GM23338 (cell line): ENCODE measurements around the gene PDLIM5. TPM values are rescaled to one million over a fixed set of nuclear protein-coding genes. Genes with fewer than 3 reads are reported as not detected.

Experiments
- ATAC-seq: fragments of 200-7000 bp; cut with Tn5 transposase; 3 replicates; pipeline ENCODE4 v1.9.1; 2020
- DNase-seq: peaks from one replicate; pipeline ENCODE4 v3.0.0-alpha.2; 2015; ENCODE audit warnings: low spot score
- H2AFZ ChIP-seq: fragments of 200-600 bp; sonication (generic); 2 replicates; pipeline ENCODE4 v1.8.0; 2016; ENCODE audit warnings: antibody characterized with exemption, mild to moderate bottlenecking, moderate library complexity
- H3F3A ChIP-seq: fragments of 200-600 bp; sonication (generic); replicated peaks from 2 replicates; pipeline ENCODE4 v1.8.0; 2017; ENCODE audit warnings: antibody characterized with exemption, mixed run types, low read depth
- H3K27ac ChIP-seq: fragments of 200-600 bp; sonication (generic); 2 replicates; pipeline ENCODE4 v1.6.1; 2016; ENCODE audit warnings: low read depth
- H3K27me3 ChIP-seq: fragments of 200-600 bp; sonication (generic); 2 replicates; pipeline ENCODE4 v1.8.0; 2016; ENCODE audit warnings: mild to moderate bottlenecking, mixed run types, moderate library complexity; ENCODE audit not compliant: insufficient read depth
- H3K36me3 ChIP-seq: fragments of 200-600 bp; sonication (generic); 2 replicates; pipeline ENCODE4 v1.8.0; 2016; ENCODE audit warnings: mild to moderate bottlenecking; ENCODE audit not compliant: insufficient read depth
- H3K4me1 ChIP-seq: fragments of 200-600 bp; sonication (generic); 2 replicates; pipeline ENCODE4 v1.8.0; 2016; ENCODE audit warnings: mild to moderate bottlenecking, moderate library complexity; ENCODE audit not compliant: insufficient read depth
- H3K4me2 ChIP-seq: fragments of 200-600 bp; sonication (generic); 2 replicates; pipeline ENCODE4 v1.7.1; 2017; ENCODE audit warnings: mixed run types
- H3K4me3 ChIP-seq: fragments of 200-600 bp; sonication (generic); 2 replicates; pipeline ENCODE4 v1.6.1; 2016; ENCODE audit warnings: mixed run types
- H3K79me2 ChIP-seq: fragments of 200-600 bp; sonication (generic); replicated peaks from 2 replicates; pipeline ENCODE4 v1.8.0; 2017; ENCODE audit warnings: mild to moderate bottlenecking; ENCODE audit not compliant: insufficient read depth
- H3K9me2 ChIP-seq: fragments of 200-600 bp; sonication (generic); 2 replicates; pipeline ENCODE4 v1.8.0; 2017; ENCODE audit not compliant: insufficient read depth
- H4K20me1 ChIP-seq: fragments of 200-600 bp; sonication (generic); replicated peaks from 2 replicates; pipeline ENCODE4 v1.8.0; 2017; ENCODE audit warnings: mild to moderate bottlenecking; ENCODE audit not compliant: insufficient read depth
- H3K27ac Mint-ChIP-seq: 2 replicates; pipeline ENCODE4 v1.8.0; 2020; ENCODE audit warnings: inconsistent platforms, mild to moderate bottlenecking, moderate library complexity, mixed read lengths
- H3K27me3 Mint-ChIP-seq: 3 replicates; pipeline ENCODE4 v1.8.0; 2022; ENCODE audit warnings: low read depth, mild to moderate bottlenecking, moderate library complexity, mixed read lengths, inconsistent platforms; ENCODE audit not compliant: insufficient read depth, poor library complexity
- H3K36me3 Mint-ChIP-seq: 3 replicates; pipeline ENCODE4 v1.8.0; 2021; ENCODE audit warnings: low read depth, mild to moderate bottlenecking, inconsistent platforms, moderate library complexity, mixed read lengths
- H3K4me1 Mint-ChIP-seq: 3 replicates; pipeline ENCODE4 v1.8.0; 2020; ENCODE audit warnings: mild to moderate bottlenecking, inconsistent platforms, mixed read lengths
- H3K4me3 Mint-ChIP-seq: 3 replicates; pipeline ENCODE4 v1.8.0; 2021; ENCODE audit warnings: moderate library complexity, mild to moderate bottlenecking, inconsistent platforms, mixed read lengths
- H3K9me3 Mint-ChIP-seq: 3 replicates; pipeline ENCODE4 v1.8.0; 2020; ENCODE audit warnings: moderate library complexity, mild to moderate bottlenecking, inconsistent platforms, mixed read lengths
- CREB1 ChIP-seq: fragments of 250-450 bp; sonication (Bioruptor Pico); IDR thresholded peaks from 2 replicates; pipeline ENCODE4 v1.5.0; 2020; ENCODE audit warnings: low read depth, mild to moderate bottlenecking, moderate library complexity
- CTCF ChIP-seq, 2 experiments: fragments of 200-600 bp in 1 of 2; sonication (generic) in 1 of 2; conservative IDR thresholded peaks; 2 replicates each; pipeline versions ENCODE4 v1.5.1 to v1.6.1; 2016 to 2017; ENCODE audit warnings: antibody characterized with exemption in 2 of 2, low read depth in 2 of 2, mild to moderate bottlenecking in 2 of 2, moderate library complexity in 1 of 2
- ETS1 ChIP-seq: IDR thresholded peaks from 2 replicates; pipeline ENCODE4 v1.6.1; 2016; ENCODE audit warnings: antibody characterized with exemption
- EZH2 ChIP-seq: fragments of 200-600 bp; sonication (generic); IDR thresholded peaks from one replicate; pipeline ENCODE4 v1.8.0; 2017; ENCODE audit warnings: antibody characterized with exemption, mild to moderate bottlenecking, low read depth; ENCODE audit not compliant: unreplicated experiment
- EZH2phosphoT487 ChIP-seq: fragments of 200-600 bp; sonication (generic); IDR thresholded peaks from one replicate; pipeline ENCODE4 v1.8.1; 2018; ENCODE audit warnings: antibody characterized with exemption; ENCODE audit not compliant: unreplicated experiment
- JUNB ChIP-seq: IDR thresholded peaks from one replicate; pipeline ENCODE4 v1.6.1; 2016; ENCODE audit warnings: antibody characterized with exemption; ENCODE audit not compliant: unreplicated experiment
- NANOG ChIP-seq: IDR thresholded peaks from 2 replicates; pipeline ENCODE4 v1.6.1; 2016; ENCODE audit warnings: antibody characterized with exemption, borderline replicate concordance
- REST ChIP-seq: IDR thresholded peaks from one replicate; pipeline ENCODE4 v1.6.1; 2018; ENCODE audit warnings: antibody characterized with exemption; ENCODE audit not compliant: unreplicated experiment
- STAT1 ChIP-seq: IDR thresholded peaks from one replicate; pipeline ENCODE4 v1.6.1; 2016; ENCODE audit warnings: antibody characterized with exemption; ENCODE audit not compliant: unreplicated experiment
- polyA plus RNA-seq: library from polyadenylated mRNA; unstranded; fragments of >200 nt; fragmentation: Nextera tagmentation; extraction: Ambion mirVana; gene quantifications from 2 replicates; pipeline ENCODE4 v1.2.1, GENCODE V29; 2016
- total RNA-seq: library from RNA; depleted of rRNA; stranded (reverse); fragments of >200 nt; shearing (Covaris generic); gene quantifications from 2 replicates; pipeline ENCODE4 v1.2.3, GENCODE V29; 2014
- TF ChIP-seq, protein P1 (sequence below): fragments of 250-450 bp; sonication (Bioruptor Pico); IDR thresholded peaks from 2 replicates; pipeline ENCODE4 v1.5.0; 2020; ENCODE audit warnings: mild to moderate bottlenecking, moderate library complexity

PDLIM5 gene
- total and polyA plus RNA-seq, 2 experiments from 2014 or later, result 45.2 to 53.0 TPM

- TF ChIP-seq EZH2 (no peak), CREB1 (no peak), EZH2phosphoT487 (no peak), JUNB (no peak)
Measured at GRCh38 chr4:94434505-94434904, 17.2 kb upstream of the PDLIM5 start (continued).

DNA sequence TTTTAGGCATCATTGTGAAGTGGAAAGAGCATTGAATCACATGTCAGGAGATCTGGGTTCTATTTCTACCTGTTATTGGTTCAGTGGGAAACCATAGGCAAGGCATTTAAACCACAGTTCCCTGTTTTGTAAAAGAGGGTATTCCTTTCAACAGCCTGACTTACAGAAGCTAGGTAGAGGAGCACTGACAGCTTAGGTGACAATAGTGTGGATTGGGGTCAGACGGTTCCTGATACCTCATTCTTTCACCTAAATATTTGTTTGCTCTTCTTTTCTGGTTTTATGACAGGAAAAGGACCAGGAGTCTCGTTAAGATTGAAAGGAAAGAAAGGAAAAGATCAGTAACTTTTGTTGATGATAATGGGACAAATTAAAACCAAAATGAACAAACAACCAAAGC, 15.9 kb upstream of the PDLIM5 start:
- Mint-ChIP-seq H3K36me3 (no peaks in the 10 kb centered on the region), H3K27ac (no peak overlapping the region), H3K9me3 (peaks cover 2% of the 10 kb centered on the region; the same call in 1 of the 3 replicates), H3K27me3 (peaks cover 3% of the 10 kb centered on the region), H3K4me3 (no peak overlapping the region), H3K4me1 (peaks cover 3% of the 10 kb centered on the region; the same call in 2 of the 3 replicates)
- no peak overlapping the region for H3K27ac ChIP-seq
- no peak overlapping the region for H2AFZ ChIP-seq
- no peaks in the 10 kb centered on the region for H3K9me2 ChIP-seq
- no peak for TF ChIP-seq REST
- TF ChIP-seq ETS1, result no peak
- TF ChIP-seq NANOG, result no peak
- no peak for TF ChIP-seq EZH2
- TF ChIP-seq, protein P1, sequence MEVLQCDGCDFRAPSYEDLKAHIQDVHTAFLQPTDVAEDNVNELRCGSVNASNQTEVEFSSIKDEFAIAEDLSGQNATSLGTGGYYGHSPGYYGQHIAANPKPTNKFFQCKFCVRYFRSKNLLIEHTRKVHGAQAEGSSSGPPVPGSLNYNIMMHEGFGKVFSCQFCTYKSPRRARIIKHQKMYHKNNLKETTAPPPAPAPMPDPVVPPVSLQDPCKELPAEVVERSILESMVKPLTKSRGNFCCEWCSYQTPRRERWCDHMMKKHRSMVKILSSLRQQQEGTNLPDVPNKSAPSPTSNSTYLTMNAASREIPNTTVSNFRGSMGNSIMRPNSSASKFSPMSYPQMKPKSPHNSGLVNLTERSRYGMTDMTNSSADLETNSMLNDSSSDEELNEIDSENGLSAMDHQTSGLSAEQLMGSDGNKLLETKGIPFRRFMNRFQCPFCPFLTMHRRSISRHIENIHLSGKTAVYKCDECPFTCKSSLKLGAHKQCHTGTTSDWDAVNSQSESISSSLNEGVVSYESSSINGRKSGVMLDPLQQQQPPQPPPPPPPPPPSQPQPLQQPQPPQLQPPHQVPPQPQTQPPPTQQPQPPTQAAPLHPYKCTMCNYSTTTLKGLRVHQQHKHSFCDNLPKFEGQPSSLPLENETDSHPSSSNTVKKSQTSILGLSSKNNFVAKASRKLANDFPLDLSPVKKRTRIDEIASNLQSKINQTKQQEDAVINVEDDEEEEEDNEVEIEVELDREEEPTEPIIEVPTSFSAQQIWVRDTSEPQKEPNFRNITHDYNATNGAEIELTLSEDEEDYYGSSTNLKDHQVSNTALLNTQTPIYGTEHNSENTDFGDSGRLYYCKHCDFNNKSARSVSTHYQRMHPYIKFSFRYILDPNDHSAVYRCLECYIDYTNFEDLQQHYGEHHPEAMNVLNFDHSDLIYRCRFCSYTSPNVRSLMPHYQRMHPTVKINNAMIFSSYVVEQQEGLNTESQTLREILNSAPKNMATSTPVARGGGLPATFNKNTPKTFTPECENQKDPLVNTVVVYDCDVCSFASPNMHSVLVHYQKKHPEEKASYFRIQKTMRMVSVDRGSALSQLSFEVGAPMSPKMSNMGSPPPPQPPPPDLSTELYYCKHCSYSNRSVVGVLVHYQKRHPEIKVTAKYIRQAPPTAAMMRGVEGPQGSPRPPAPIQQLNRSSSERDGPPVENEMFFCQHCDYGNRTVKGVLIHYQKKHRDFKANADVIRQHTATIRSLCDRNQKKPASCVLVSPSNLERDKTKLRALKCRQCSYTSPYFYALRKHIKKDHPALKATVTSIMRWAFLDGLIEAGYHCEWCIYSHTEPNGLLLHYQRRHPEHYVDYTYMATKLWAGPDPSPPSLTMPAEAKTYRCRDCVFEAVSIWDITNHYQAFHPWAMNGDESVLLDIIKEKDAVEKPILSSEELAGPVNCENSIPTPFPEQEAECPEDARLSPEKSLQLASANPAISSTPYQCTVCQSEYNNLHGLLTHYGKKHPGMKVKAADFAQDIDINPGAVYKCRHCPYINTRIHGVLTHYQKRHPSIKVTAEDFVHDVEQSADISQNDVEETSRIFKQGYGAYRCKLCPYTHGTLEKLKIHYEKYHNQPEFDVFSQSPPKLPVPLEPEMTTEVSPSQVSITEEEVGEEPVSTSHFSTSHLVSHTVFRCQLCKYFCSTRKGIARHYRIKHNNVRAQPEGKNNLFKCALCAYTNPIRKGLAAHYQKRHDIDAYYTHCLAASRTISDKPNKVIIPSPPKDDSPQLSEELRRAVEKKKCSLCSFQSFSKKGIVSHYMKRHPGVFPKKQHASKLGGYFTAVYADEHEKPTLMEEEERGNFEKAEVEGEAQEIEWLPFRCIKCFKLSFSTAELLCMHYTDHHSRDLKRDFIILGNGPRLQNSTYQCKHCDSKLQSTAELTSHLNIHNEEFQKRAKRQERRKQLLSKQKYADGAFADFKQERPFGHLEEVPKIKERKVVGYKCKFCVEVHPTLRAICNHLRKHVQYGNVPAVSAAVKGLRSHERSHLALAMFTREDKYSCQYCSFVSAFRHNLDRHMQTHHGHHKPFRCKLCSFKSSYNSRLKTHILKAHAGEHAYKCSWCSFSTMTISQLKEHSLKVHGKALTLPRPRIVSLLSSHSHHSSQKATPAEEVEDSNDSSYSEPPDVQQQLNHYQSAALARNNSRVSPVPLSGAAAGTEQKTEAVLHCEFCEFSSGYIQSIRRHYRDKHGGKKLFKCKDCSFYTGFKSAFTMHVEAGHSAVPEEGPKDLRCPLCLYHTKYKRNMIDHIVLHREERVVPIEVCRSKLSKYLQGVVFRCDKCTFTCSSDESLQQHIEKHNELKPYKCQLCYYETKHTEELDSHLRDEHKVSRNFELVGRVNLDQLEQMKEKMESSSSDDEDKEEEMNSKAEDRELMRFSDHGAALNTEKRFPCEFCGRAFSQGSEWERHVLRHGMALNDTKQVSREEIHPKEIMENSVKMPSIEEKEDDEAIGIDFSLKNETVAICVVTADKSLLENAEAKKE (CRISPR knock-in tag), result no peak
- no peak for TF ChIP-seq STAT1
- no peak for TF ChIP-seq CTCF (conservative IDR thresholded peaks at IDR 0.05; ENCODE audit: low read depth in 2 of 2)
- no peak for TF ChIP-seq JUNB
- no peak for TF ChIP-seq EZH2phosphoT487
- DNase-seq (no peak), ATAC-seq (no peak)
- H3K4me3 ChIP-seq, result no peak overlapping the region
- H3K36me3 ChIP-seq, result no peaks in the 10 kb centered on the region
- no peaks in the 10 kb centered on the region for H3K27me3 ChIP-seq
- no peaks in the 10 kb centered on the region for H4K20me1 ChIP-seq
- H3K4me1 ChIP-seq, result no peaks in the 10 kb centered on the region
- no peaks in the 10 kb centered on the region for H3K79me2 ChIP-seq
- H3K4me2 ChIP-seq, result no peak overlapping the region
- H3F3A ChIP-seq, result no peaks in the 10 kb centered on the region
